ENCODE measurements around the gene OS9.
A peak's percentile ranks its signal among the peaks of the same experiment; 100 is the strongest.
"Not testable (repeated sequence)": the region's sequence is repeated elsewhere in the genome, so short reads cannot be mapped to it uniquely, and the experiment has no call there.

The OS9 gene, protein sequence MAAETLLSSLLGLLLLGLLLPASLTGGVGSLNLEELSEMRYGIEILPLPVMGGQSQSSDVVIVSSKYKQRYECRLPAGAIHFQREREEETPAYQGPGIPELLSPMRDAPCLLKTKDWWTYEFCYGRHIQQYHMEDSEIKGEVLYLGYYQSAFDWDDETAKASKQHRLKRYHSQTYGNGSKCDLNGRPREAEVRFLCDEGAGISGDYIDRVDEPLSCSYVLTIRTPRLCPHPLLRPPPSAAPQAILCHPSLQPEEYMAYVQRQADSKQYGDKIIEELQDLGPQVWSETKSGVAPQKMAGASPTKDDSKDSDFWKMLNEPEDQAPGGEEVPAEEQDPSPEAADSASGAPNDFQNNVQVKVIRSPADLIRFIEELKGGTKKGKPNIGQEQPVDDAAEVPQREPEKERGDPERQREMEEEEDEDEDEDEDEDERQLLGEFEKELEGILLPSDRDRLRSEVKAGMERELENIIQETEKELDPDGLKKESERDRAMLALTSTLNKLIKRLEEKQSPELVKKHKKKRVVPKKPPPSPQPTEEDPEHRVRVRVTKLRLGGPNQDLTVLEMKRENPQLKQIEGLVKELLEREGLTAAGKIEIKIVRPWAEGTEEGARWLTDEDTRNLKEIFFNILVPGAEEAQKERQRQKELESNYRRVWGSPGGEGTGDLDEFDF

GRCh38 chr12:57693659-57694458, at the start of gene OS9:
TSS of gene OS9 (plus strand) at chr12:57694132. CDS start at chr12:57694162, 30 bp downstream.
- DNase-seq (ENCODE audit: low read depth in 3 of 3): peak; percentile 86 to 94 (median 90)

GRCh38 chr12:57645990-57646658, 47.8 kb upstream of the OS9 start:
- not testable (repeated sequence) for DNase-seq (ENCODE audit: low read depth in 3 of 3)

DNA sequence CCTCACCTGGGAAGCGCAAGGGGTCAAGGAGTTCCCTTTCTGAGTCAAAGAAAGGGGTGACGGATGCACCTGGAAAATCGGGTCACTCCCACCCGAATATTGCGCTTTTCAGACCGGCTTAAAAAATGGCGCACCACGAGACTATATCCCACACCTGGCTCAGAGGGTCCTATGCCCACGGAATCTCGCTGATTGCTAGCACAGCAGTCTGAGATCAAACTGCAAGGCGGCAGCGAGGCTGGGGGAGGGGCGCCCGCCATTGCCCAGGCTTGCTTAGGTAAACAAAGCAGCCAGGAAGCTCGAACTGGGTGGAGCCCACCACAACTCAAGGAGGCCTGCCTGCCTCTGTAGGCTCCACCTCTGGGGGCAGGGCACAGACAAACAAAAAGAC, 47.3 kb upstream of the OS9 start:
- DNase-seq (ENCODE audit: low read depth in 3 of 3): not testable (repeated sequence)

DNA sequence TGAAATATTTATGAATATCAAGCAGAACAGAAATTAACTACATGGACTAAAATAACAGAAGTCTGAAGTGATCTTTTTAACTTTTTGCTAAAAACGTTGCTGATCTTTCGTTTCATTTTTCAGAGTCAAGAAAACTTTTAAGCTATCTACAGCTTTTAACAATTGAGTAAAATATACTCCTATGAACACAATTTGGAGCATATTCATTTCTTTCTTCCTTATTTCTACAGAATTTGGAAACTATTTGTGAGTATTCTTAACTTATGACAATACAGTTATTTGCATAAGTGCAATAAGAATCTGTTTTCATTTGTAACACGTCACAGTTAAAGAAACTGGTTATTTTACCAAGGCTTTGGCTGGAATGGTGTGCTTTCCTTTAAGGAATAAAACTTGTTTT, 39.9 kb upstream of the OS9 start:
- no peak for DNase-seq (ENCODE audit: low read depth in 3 of 3)

- no peak for DNase-seq (ENCODE audit: low read depth in 3 of 3)
Observed at GRCh38 chr12:57655541-57656240, 38.2 kb upstream of the OS9 start.

DNA sequence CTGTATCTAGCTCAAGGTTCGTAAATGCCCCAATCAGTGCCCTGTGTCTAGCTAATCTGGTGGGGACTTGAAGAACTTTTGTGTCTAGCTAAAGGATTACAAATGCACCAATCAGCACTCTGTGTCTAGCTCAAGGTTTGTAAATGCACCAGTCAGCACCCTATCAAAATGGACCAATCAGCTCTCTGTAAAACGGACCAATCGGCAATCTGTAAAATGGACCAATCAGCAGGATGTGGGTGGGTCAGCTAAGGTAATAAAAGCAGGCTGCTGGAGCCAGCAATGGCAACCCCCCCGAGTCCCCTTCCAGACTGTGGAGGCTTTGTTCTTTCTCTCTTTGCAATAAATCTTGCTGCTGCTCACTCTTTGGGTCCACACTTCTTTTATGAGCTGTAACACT, 37.5 kb upstream of the OS9 start:
- DNase-seq (ENCODE audit: low read depth in 3 of 3): not testable (repeated sequence)

DNA sequence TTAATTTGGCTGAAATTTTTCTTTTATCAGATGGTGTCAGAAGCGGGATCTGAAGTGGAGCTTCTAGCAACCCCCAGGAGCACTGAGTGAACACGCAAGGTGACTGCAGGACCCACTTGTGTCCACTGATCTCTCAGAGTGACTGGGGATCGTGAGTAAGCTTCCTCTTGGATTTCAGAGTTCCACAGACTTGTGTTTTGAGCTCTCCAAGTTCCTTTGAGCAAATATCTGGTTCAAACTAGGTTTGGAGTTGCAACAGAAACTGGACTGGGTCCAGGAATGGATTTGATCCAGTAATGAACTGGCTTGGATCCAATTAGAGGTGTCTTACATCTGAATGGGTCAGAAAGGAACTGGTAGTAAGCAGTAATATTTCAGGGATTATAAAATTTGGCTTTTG, 36.2 kb upstream of the OS9 start:
- DNase-seq (ENCODE audit: low read depth in 3 of 3): no peak

GRCh38 chr12:57658890-57659289, 35.0 kb upstream of the OS9 start:
- DNase-seq (ENCODE audit: low read depth in 3 of 3): no peak

DNA sequence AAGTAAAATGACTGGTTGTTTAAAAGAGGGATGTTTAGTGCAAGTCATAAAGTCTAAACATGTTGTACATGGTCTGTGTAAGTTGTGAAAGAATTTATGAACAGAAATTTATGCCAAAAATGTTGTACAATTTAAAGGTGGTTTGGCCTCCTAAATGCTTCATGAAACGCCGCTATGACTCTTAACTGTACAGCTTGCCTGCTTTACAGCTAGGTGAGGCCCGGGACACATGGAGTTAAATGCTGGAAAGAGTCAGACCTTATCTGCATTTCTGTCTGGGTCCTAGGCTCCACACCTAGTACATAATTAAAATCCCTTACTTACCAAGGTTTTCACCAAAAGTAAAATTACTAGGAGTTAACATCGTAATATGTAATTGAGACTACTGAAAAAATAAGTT, 32.6 kb upstream of the OS9 start:
- no peak for DNase-seq (ENCODE audit: low read depth in 3 of 3)

DNA sequence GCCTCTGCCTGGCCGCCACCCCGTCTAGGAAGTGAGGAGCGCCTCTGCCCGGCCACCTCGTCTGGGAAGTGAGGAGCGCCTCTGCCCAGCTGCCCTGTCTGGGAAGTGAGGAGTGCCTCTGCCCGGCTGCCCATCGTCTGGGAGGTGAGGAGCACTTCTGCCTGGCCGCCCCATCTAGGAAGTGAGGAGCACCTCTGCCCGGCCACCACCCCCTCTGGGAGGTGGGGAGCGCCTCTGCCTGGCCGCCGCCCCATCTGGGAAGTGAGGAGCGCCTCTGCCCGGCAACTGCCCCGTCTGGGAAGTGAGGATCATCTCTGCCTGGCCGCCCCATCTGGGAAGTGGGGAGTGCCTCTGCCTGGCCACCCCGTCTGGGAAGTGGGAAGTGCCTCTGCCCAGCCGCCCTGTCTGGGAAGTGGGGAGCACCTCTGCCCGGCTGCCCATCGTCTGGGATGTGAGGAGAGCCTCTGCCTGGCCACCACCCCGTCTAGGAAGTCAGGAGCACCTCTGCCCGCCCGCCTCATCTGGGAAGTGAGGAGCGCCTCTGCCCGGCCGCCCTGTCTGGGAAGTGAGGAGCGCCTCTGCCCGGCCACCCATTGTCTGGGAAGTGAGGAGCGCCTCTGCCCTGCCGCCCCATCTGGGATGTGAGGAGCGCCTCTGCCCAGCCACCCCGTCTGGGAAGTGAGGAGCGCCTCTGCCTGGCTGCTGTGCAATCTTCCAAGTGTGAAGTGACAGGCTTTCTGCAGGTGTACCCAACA, 28.7 kb upstream of the OS9 start:
- not testable (repeated sequence) for DNase-seq (ENCODE audit: low read depth in 3 of 3)

DNA sequence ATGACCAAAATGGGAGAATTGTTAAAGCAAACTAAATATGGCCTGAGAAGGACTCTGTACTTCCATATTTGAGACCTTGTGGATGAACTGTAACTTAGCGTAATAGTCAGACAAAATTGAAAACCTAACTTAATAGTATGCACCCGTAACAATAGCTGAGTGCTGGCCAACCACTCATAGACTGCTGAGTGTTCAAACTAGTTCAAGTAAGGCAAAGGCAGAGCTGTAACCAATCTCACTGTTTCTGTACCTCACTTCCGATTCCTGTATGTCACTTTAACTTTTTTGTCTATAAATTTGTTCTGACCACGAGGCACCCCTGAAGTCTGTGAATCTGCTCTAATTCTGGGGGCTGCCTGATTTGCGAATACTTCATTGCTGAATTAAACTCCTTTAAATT, 27.0 kb upstream of the OS9 start:
- DNase-seq (ENCODE audit: low read depth in 3 of 3): no peak

GRCh38 chr12:57669691-57670090, 24.2 kb upstream of the OS9 start:
- DNase-seq (ENCODE audit: low read depth in 3 of 3): not testable (repeated sequence)

GRCh38 chr12:57671811-57672210, 22.1 kb upstream of the OS9 start:
- not testable (repeated sequence) for DNase-seq (ENCODE audit: low read depth in 3 of 3)

DNA sequence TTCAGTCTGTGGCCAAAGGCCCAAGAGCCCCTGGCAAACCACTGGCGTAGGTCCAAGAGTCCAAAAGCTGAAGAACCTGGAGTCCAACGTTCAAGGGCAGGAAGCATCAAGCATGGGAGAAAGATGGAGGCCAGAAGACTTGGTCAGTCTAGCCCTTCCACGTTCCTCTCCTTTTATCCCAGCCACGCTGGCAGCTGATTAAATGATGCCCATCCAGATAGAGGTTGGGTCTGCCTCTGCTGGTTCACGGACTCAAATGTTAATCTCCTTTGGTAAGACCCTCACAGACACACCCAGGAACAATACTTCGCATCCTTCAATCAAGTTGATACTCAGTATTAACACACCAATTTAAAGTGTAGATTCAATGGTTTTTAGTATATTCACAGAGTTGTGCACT, 21.1 kb upstream of the OS9 start:
- DNase-seq (ENCODE audit: low read depth in 3 of 3): no peak

- no peak for DNase-seq (ENCODE audit: low read depth in 3 of 3)
Observed at GRCh38 chr12:57674691-57675090, 19.2 kb upstream of the OS9 start.

DNA sequence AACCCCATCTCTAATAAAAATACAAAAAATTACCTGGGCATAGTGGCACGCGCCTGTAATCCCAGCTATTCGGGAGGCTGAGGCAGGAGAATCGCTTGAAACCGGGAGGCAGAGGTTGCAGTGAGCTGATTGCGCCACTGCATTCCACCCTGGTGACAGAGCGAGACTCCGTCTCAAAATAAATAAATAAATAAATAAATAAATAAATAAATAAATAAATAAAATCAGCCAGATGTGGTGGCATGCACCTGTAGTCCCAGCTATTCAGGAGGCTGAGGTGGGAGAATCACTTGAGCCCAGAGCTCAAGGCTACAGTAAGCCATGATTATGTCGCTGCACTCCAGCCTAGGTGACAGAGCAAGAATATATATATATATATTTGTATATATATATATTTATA, 16.0 kb upstream of the OS9 start:
- DNase-seq (ENCODE audit: low read depth in 3 of 3): not testable (repeated sequence)

DNA sequence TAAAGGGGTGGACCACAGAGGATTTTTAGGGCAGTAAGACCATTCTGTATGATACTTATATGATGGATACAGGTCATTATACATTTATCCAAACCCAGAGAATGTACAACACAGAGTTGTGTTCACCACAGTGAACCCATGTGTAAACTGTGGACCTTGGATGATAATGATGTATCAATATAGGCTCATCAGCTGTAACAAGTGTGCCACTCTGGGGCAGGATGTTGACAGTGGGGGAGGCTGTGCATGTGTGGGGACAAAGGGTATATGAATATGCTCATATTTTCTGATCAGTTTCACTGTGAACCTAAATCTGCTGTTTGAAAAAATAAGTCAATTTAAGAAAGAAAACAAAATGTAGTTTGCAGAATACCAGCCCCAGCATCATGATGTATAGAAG, 14.2 kb upstream of the OS9 start:
- DNase-seq (ENCODE audit: low read depth in 3 of 3): no peak

GRCh38 chr12:57687862-57688261, 6.1 kb upstream of the OS9 start:
- no peak for DNase-seq (ENCODE audit: low read depth in 3 of 3)

DNA sequence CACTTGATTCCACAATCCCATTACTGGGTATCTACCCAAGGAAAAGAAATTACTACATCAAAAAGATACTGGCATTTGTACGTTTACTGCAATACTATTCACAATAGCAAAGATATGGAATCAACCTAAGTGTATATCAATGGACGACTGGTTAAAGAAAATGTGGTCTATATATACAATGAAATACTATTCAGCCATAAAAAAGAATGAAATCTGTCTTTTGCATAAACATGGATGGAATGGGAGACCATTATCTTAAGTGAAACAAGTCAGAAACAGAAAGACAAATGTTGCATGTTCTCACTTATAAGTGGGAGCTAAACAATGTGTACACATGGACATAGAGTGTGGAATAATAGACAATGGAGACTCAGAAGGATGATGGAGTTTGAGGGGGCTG, 5.0 kb upstream of the OS9 start:
- DNase-seq (ENCODE audit: low read depth in 3 of 3): no peak

DNA sequence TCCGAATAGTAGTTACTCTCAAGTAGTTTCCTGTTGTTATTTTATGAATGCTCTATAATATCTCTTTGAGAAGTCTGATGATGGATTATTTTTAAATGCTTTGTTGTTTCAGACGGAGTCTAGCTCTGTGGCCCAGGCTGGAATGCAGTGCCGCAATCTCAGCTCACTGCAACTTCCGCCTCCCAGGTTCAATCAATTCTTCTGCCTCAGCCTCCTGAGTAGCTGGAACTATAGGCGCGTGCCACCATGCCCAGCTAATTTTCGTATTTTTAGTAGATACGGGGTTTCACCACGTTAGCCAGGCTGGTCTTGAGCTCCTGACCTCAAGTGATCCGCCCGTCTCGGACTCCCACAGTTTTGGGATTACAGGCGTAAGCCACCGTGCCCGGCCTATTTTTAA, 1.4 kb upstream of the OS9 start:
- DNase-seq (ENCODE audit: low read depth in 3 of 3): no peak

DNA sequence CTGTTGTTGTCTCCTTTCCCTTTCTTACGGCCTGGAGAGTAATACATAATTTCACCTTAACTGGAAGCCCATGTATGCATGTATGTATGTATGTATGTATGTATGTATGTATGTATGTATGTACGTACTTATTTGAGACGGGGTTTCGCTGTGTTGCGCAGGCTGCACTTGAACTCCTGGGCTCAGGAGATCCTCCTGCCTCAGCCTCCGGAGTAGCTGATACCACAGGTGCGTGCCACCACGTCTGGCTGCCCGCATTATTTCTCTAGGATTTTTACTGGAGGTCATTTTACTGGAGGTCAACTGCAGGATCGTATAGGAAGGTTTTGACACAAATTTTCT, 644 bp upstream of the OS9 start:
- DNase-seq (ENCODE audit: low read depth in 3 of 3): no peak

All from stimulated activated CD4-positive, alpha-beta T cell treated with anti-CD3 and anti-CD28 coated beads, TNF-alpha, amount 100 ng/mL, for 48 hours (primary cell).